Progenitor cell of endocrine pancreas (in vitro differentiated cells): Measurements from ENCODE around the gene NCOA1. TPM values are rescaled to one million over a fixed set of nuclear protein-coding genes. Genes with fewer than 3 reads are reported as not detected.

ENCODE experiments used
- DNase-seq: peaks from one replicate; pipeline ENCODE4 v3.0.0; 2021; ENCODE audit warnings: low spot score; ENCODE audit not compliant: unreplicated experiment
- H3K27ac Mint-ChIP-seq: 2 replicates; pipeline ENCODE4 v1.8.0; 2021; ENCODE audit warnings: mild to moderate bottlenecking, moderate library complexity, mixed read lengths
- H3K27me3 Mint-ChIP-seq: 2 replicates; pipeline ENCODE4 v1.8.0; 2021; ENCODE audit warnings: mixed read lengths
- H3K36me3 Mint-ChIP-seq: 2 replicates; pipeline ENCODE4 v1.8.0; 2022; ENCODE audit warnings: mixed read lengths; ENCODE audit not compliant: insufficient read depth
- H3K4me1 Mint-ChIP-seq: 2 replicates; pipeline ENCODE4 v1.8.0; 2021; ENCODE audit warnings: low read depth, mixed read lengths
- H3K4me3 Mint-ChIP-seq: 2 replicates; pipeline ENCODE4 v1.8.0; 2021; ENCODE audit warnings: low read depth, mild to moderate bottlenecking, moderate library complexity, mixed read lengths
- H3K9me3 Mint-ChIP-seq: 2 replicates; pipeline ENCODE4 v1.8.0; 2021; ENCODE audit warnings: low read depth, mixed read lengths
- CTCF ChIP-seq: fragments of 200-600 bp; sonication (generic); IDR thresholded peaks from one replicate; pipeline ENCODE4 v1.5.0; 2021; ENCODE audit warnings: antibody characterized with exemption, mild to moderate bottlenecking; ENCODE audit not compliant: unreplicated experiment
- total RNA-seq: library from RNA; stranded (reverse); gene quantifications from 2 replicates; pipeline ENCODE4 v1.2.1, GENCODE V29; 2021

NCOA1 gene
- total RNA-seq, 1 donor from 2014 or later, result 32.3 TPM

DNA sequence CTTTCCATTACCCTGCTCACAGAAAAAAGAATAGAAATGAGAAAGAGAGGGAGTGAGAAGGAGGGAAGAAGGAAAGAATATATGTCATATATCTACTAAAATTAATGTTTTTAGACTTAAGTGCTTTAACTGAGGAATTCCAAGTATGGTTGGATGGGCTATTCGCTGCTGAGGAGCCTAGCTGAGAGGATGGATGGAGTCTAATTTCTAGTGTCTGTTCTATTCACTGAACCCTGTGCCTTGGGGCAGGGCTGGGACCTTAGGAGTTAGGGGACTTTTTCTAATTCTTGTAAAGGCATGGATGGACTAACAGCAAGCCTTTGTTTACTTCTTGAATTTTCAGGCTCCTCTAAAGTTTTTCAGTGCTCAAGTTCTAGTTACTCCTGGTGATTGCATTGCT lies 192.4 kb downstream of the NCOA1 start:
- no peak for DNase-seq
- Mint-ChIP-seq H3K4me1 (no peaks in the 10 kb centered on the region), H3K27ac (no peak overlapping the region), H3K4me3 (no peak overlapping the region), H3K36me3 (peaks cover 8% of the 10 kb centered on the region), H3K27me3 (no peaks in the 10 kb centered on the region), H3K9me3 (peaks cover under 1% of the 10 kb centered on the region)
- no peak for TF ChIP-seq CTCF

- Mint-ChIP-seq H3K4me3 (no peak overlapping the region), H3K4me1 (no peaks in the 10 kb centered on the region), H3K9me3 (peaks cover 4% of the 10 kb centered on the region), H3K36me3 (peaks cover 10% of the 10 kb centered on the region), H3K27me3 (no peaks in the 10 kb centered on the region), H3K27ac (no peak overlapping the region)
- TF ChIP-seq CTCF, result no peak
- DNase-seq, result no peak
Measured at GRCh38 chr2:24690524-24690923, 199.5 kb downstream of the NCOA1 start.

DNA sequence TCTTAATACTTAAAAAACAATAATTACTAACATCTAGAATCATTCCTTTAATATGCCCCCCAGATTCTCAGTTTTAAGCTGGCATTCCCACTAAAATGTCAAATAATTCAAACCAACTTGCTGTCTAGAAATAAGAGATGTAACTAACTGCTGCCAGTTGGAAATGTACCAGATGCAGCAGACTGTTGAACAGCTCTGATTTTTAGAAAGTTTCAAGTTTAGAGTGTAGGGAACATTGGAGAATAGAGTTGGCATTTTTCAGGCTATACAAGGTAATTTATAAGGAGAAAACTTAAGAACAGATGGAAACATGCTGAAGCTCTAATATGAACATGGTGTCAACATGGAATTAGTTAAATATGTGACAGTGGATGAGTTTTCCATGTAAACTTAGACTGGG lies 200.8 kb downstream of the NCOA1 start:
- no peaks in the 10 kb centered on the region for H3K4me1 Mint-ChIP-seq
- H3K27me3 Mint-ChIP-seq, result no peaks in the 10 kb centered on the region
- peaks cover 4% of the 10 kb centered on the region for H3K9me3 Mint-ChIP-seq
- H3K36me3 Mint-ChIP-seq, result peaks cover 10% of the 10 kb centered on the region
- TF ChIP-seq CTCF, result no peak
- H3K27ac Mint-ChIP-seq, result no peak overlapping the region
- no peak for DNase-seq
- no peak overlapping the region for H3K4me3 Mint-ChIP-seq

GRCh38 chr2:24697792-24698191 lies 206.7 kb downstream of the NCOA1 start:
- Mint-ChIP-seq H3K27ac (no peak overlapping the region), H3K27me3 (no peaks in the 10 kb centered on the region), H3K9me3 (no peaks in the 10 kb centered on the region), H3K4me1 (peaks cover 2% of the 10 kb centered on the region), H3K4me3 (no peak overlapping the region), H3K36me3 (peaks cover 6% of the 10 kb centered on the region)
- DNase-seq, result no peak
- no peak for TF ChIP-seq CTCF

DNA sequence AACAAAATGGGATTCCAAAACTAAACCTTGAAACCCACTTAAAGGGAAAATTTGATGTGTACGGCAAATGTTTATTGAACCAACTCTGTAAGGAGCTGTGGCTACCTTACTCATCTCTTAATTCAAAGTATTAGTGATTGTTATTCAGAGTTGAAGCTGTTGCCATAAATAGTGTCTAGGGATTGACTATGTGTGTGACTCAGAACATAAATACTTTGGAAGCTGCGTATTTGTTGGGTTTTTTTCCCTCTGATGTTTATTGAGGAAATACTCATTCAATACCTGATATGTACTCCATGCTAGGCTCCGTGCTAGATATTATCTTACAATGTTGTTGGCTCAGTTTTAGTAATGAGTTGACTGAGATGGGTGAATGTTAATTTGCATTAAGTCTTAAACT lies 211.7 kb downstream of the NCOA1 start:
- TF ChIP-seq CTCF, result no peak
- H3K9me3 Mint-ChIP-seq, result no peaks in the 10 kb centered on the region
- H3K27ac Mint-ChIP-seq, result no peak overlapping the region
- H3K4me3 Mint-ChIP-seq, result no peak overlapping the region
- H3K4me1 Mint-ChIP-seq, result peaks cover 5% of the 10 kb centered on the region
- peaks cover 8% of the 10 kb centered on the region for H3K36me3 Mint-ChIP-seq
- no peak for DNase-seq
- no peaks in the 10 kb centered on the region for H3K27me3 Mint-ChIP-seq
